ENCODE measurements around the gene CLN5.

The CLN5 gene

GRCh38 chr13:77029436-77029835, 37.6 kb downstream of the CLN5 start:
- no peak overlapping the region for H3K4me3 ChIP-seq (ENCODE audit: low read depth, low read length)
- TF ChIP-seq, protein P1, sequence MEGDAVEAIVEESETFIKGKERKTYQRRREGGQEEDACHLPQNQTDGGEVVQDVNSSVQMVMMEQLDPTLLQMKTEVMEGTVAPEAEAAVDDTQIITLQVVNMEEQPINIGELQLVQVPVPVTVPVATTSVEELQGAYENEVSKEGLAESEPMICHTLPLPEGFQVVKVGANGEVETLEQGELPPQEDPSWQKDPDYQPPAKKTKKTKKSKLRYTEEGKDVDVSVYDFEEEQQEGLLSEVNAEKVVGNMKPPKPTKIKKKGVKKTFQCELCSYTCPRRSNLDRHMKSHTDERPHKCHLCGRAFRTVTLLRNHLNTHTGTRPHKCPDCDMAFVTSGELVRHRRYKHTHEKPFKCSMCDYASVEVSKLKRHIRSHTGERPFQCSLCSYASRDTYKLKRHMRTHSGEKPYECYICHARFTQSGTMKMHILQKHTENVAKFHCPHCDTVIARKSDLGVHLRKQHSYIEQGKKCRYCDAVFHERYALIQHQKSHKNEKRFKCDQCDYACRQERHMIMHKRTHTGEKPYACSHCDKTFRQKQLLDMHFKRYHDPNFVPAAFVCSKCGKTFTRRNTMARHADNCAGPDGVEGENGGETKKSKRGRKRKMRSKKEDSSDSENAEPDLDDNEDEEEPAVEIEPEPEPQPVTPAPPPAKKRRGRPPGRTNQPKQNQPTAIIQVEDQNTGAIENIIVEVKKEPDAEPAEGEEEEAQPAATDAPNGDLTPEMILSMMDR (IDR thresholded peaks at IDR 0.05; ENCODE audit: borderline replicate concordance, insufficient read depth, low read depth, low read length), result no peak

- TF ChIP-seq, protein P1 (IDR thresholded peaks at IDR 0.05; ENCODE audit: borderline replicate concordance, insufficient read depth, low read depth, low read length), result no peak
- H3K4me3 ChIP-seq (ENCODE audit: low read depth, low read length), result no peak overlapping the region
Observed at GRCh38 chr13:77031656-77032243, 39.9 kb downstream of the CLN5 start.

GRCh38 chr13:77033717-77034302, 41.9 kb downstream of the CLN5 start:
- H3K4me3 ChIP-seq (ENCODE audit: low read depth, low read length), result no peak overlapping the region
- TF ChIP-seq, protein P1 (IDR thresholded peaks at IDR 0.05; ENCODE audit: borderline replicate concordance, insufficient read depth, low read depth, low read length), result no peak

DNA sequence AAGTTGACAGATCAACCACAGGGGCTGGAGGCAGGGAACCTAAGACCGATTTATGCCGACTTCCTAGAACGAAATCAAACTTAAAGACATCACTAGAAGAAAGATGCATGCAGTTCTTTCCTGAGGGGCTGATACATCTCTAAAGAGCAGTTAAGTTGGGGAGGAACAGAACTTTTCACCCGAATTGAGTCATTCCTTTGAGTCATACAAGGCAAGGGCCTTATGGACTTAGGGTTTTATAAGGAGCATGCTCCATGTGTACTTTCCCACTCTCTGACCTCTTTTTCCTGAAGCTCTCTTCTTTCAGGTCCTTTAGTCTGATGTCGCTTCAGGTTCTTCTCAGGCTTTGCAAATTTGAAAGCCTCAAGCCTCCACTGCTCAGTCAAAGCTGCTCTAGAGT, 43.0 kb downstream of the CLN5 start:
- TF ChIP-seq, protein P1 (IDR thresholded peaks at IDR 0.05; ENCODE audit: borderline replicate concordance, insufficient read depth, low read depth, low read length), result no peak
- no peak overlapping the region for H3K4me3 ChIP-seq (ENCODE audit: low read depth, low read length)

DNA sequence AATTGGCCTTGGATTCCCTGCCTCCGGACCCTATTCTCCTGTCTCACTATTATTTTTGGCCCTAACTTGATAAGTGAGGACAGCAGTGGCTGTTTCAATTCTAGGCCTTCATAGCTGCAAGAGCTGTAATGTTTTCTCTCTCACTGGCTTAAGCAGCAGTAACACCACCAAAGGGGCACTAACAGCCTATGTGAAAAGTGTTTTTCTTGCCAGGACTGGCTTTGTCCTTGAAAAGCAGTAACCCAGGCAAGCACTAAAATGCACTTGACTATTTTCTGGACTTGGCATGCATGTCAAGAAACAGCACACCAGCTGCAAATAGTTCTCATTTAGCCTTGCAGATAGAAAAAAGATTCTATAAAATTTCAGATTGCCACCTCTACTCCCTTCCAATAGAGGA, 44.4 kb downstream of the CLN5 start:
- TF ChIP-seq, protein P1 (IDR thresholded peaks at IDR 0.05; ENCODE audit: borderline replicate concordance, insufficient read depth, low read depth, low read length), result no peak

GRCh38 chr13:77038907-77039480, 47.1 kb downstream of the CLN5 start:
- TF ChIP-seq, protein P1 (IDR thresholded peaks at IDR 0.05; ENCODE audit: borderline replicate concordance, insufficient read depth, low read depth, low read length), result no peak
- H3K4me3 ChIP-seq (ENCODE audit: low read depth, low read length), result no peak overlapping the region

More for the DNA sequence above, 44.4 kb downstream of the CLN5 start:
- H3K4me3 ChIP-seq (ENCODE audit: low read depth, low read length), result no peak overlapping the region

GRCh38 chr13:77040076-77040475, 48.2 kb downstream of the CLN5 start:
- no peak overlapping the region for H3K4me3 ChIP-seq (ENCODE audit: low read depth, low read length)
- TF ChIP-seq, protein P1 (IDR thresholded peaks at IDR 0.05; ENCODE audit: borderline replicate concordance, insufficient read depth, low read depth, low read length), result no peak

All from GM12875 (cell line).